Measurements from ENCODE around the gene SHANK1.

The SHANK1 gene

DNA sequence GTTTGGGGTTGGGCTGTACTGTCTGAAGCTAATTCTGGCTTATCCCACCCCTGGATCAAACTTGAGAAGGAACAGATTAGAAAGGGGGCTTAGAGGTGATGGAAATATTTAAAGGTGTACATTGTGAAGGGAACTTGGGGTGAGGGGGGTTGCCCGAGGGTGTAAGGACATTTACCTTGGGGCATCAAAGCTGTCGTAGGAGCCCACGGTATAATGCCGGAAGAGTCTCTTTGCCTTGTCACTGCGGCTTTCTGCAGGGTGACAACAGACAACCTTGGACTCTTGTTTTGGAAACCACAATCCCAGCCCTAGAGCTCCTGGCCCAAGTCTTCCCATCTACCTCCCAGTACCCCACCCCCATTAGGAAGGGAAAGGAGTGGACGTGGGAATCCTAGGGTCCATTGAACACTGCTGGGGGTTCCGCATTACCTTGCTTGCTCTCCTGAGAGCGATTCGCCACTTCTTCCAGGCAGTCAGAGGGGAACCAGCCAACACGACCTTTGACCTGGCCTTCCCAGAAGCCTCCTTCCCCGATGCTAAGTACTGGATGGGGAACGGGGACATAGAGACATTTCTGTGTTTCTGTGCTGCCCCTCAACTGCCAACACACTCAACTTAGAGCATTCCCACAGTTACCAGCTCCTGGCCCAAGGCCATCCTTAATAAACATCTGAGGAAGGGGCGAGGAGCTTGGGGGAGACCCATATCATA lies 22.0 kb downstream of the SHANK1 start:
- H3K4me3 ChIP-seq (replicated peaks; ENCODE audit: insufficient read depth, low read length) = no peak overlapping the region
- peaks cover 10% of the 10 kb centered on the region for H3K27me3 ChIP-seq (ENCODE audit: insufficient read depth, poor library complexity, severe bottlenecking)
- TF ChIP-seq, protein P1, sequence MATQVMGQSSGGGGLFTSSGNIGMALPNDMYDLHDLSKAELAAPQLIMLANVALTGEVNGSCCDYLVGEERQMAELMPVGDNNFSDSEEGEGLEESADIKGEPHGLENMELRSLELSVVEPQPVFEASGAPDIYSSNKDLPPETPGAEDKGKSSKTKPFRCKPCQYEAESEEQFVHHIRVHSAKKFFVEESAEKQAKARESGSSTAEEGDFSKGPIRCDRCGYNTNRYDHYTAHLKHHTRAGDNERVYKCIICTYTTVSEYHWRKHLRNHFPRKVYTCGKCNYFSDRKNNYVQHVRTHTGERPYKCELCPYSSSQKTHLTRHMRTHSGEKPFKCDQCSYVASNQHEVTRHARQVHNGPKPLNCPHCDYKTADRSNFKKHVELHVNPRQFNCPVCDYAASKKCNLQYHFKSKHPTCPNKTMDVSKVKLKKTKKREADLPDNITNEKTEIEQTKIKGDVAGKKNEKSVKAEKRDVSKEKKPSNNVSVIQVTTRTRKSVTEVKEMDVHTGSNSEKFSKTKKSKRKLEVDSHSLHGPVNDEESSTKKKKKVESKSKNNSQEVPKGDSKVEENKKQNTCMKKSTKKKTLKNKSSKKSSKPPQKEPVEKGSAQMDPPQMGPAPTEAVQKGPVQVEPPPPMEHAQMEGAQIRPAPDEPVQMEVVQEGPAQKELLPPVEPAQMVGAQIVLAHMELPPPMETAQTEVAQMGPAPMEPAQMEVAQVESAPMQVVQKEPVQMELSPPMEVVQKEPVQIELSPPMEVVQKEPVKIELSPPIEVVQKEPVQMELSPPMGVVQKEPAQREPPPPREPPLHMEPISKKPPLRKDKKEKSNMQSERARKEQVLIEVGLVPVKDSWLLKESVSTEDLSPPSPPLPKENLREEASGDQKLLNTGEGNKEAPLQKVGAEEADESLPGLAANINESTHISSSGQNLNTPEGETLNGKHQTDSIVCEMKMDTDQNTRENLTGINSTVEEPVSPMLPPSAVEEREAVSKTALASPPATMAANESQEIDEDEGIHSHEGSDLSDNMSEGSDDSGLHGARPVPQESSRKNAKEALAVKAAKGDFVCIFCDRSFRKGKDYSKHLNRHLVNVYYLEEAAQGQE (IDR thresholded peaks at IDR 0.05; ENCODE audit: insufficient replicate concordance, low read depth) = no peak
- TF ChIP-seq, protein P2, sequence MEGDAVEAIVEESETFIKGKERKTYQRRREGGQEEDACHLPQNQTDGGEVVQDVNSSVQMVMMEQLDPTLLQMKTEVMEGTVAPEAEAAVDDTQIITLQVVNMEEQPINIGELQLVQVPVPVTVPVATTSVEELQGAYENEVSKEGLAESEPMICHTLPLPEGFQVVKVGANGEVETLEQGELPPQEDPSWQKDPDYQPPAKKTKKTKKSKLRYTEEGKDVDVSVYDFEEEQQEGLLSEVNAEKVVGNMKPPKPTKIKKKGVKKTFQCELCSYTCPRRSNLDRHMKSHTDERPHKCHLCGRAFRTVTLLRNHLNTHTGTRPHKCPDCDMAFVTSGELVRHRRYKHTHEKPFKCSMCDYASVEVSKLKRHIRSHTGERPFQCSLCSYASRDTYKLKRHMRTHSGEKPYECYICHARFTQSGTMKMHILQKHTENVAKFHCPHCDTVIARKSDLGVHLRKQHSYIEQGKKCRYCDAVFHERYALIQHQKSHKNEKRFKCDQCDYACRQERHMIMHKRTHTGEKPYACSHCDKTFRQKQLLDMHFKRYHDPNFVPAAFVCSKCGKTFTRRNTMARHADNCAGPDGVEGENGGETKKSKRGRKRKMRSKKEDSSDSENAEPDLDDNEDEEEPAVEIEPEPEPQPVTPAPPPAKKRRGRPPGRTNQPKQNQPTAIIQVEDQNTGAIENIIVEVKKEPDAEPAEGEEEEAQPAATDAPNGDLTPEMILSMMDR (IDR thresholded peaks at IDR 0.05; ENCODE audit: insufficient read depth, low read length) = no peak
- TF ChIP-seq GABPA (IDR thresholded peaks at IDR 0.05; ENCODE audit: low read depth) = no peak
- no peak for TF ChIP-seq SPI1 (IDR thresholded peaks at IDR 0.05; ENCODE audit: borderline replicate concordance, low read depth)
- TF ChIP-seq POLR2AphosphoS5 (IDR thresholded peaks at IDR 0.05; ENCODE audit: low read depth) = no peak
- H3K27ac ChIP-seq (replicated peaks) = no peak overlapping the region
- DNase-seq (ENCODE audit: low read depth in 1 of 2, low spot score in 1 of 2) = no peak

GRCh38 chr19:50696094-50696483 lies 23.5 kb downstream of the SHANK1 start:
- no peak for DNase-seq (ENCODE audit: low read depth in 1 of 2, low spot score in 1 of 2)
- H3K27ac ChIP-seq (replicated peaks) = no peak overlapping the region
- H3K4me3 ChIP-seq (replicated peaks; ENCODE audit: insufficient read depth, low read length) = no peak overlapping the region
- H3K27me3 ChIP-seq (ENCODE audit: insufficient read depth, poor library complexity, severe bottlenecking) = peaks cover 10% of the 10 kb centered on the region
- TF ChIP-seq POLR2AphosphoS5 (IDR thresholded peaks at IDR 0.05; ENCODE audit: low read depth) (no peak), GABPA (IDR thresholded peaks at IDR 0.05; ENCODE audit: low read depth) (no peak), SPI1 (IDR thresholded peaks at IDR 0.05; ENCODE audit: borderline replicate concordance, low read depth) (no peak)
- TF ChIP-seq, protein P1 (IDR thresholded peaks at IDR 0.05; ENCODE audit: insufficient replicate concordance, low read depth) = no peak
- TF ChIP-seq, protein P2 (IDR thresholded peaks at IDR 0.05; ENCODE audit: insufficient read depth, low read length) = no peak

DNA sequence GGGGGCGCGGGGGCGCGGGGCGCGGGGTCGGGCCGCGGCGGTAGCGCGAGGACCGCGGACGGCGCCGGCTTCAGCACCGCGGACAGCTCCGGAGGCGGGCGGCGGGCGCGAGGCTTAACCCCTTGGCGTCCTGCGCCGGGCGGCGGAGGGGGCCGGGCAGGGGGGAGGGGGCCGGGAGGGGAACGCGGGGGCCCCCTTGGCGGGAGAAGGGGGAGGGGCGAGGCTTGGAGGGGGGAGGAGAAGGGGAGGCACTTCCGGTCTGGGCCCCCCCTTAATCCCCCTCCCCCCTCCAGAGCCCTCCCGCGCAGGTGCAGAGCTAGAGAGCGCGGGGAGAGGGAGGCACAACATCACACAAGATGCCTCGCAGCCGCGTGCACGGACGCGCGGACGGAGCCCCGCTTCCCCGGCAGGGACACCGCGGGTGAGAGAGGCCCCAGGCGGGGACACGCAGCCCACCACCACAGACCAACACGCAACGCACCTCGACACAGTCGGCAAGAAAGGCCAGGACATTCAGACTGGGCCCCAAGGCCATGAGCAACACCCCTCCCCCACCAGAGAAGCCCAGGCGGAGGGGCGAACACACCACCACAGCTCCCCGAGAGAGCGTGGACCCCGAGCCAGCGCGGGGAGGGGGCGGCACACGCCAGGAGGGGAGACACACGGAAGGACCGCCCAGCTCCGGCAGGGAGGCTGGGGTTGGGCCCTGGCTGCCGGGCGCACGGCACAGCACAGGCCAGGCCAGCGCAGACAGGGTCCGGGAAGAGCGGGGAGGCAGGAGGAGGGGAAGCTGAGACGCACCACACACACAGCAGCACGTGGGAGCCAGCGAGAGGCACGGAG lies 24.1 kb downstream of the SHANK1 start:
- H3K27me3 ChIP-seq (ENCODE audit: insufficient read depth, poor library complexity, severe bottlenecking) = peaks cover 10% of the 10 kb centered on the region
- TF ChIP-seq GABPA (IDR thresholded peaks at IDR 0.05; ENCODE audit: low read depth) (no peak), POLR2AphosphoS5 (IDR thresholded peaks at IDR 0.05; ENCODE audit: low read depth) (no peak), SPI1 (IDR thresholded peaks at IDR 0.05; ENCODE audit: borderline replicate concordance, low read depth) (no peak)
- TF ChIP-seq, protein P2 (IDR thresholded peaks at IDR 0.05; ENCODE audit: insufficient read depth, low read length) = no peak
- TF ChIP-seq, protein P1 (IDR thresholded peaks at IDR 0.05; ENCODE audit: insufficient replicate concordance, low read depth) = peak; percentile 89
- no peak overlapping the region for H3K4me3 ChIP-seq (replicated peaks; ENCODE audit: insufficient read depth, low read length)
- H3K27ac ChIP-seq (replicated peaks) = no peak overlapping the region
- no peak for DNase-seq (ENCODE audit: low read depth in 1 of 2, low spot score in 1 of 2)

Data from HL-60 (cell line).